Mononuclear cell (primary cell): Measurements from ENCODE around the gene LYST. TPM values are rescaled to one million over a fixed set of nuclear protein-coding genes. Genes with fewer than 3 reads are reported as not detected.

Experiments
- H3K27me3 ChIP-seq: 2 replicates; pipeline ENCODE4 v1.6.0; 2011; ENCODE audit warnings: low read length, control low read depth; ENCODE audit not compliant: insufficient read depth
- H3K4me1 ChIP-seq: 2 replicates; pipeline ENCODE4 v1.5.1; 2011; ENCODE audit warnings: mild to moderate bottlenecking, low read length, control low read depth; ENCODE audit not compliant: insufficient read depth
- H3K4me3 ChIP-seq: 2 replicates; pipeline ENCODE4 v1.5.1; 2011; ENCODE audit warnings: mild to moderate bottlenecking, low read length, moderate library complexity
- H3K9me3 ChIP-seq: 2 replicates; pipeline ENCODE4 v1.5.1; 2011; ENCODE audit warnings: low read depth, mild to moderate bottlenecking, control low read depth, low read length
- total RNA-seq: library from RNA; depleted of rRNA; stranded (reverse); fragments of >200 nt; gene quantifications from one replicate; pipeline ENCODE4 v1.2.3, GENCODE V29; 2012

LYST gene
- total RNA-seq, 1 donor: 59.6 TPM

GRCh38 chr1:235714205-235714897 is 152.4 kb downstream of the LYST start:
- H3K4me3 ChIP-seq: no peak overlapping the region
- H3K27me3 ChIP-seq: no peaks in the 10 kb centered on the region
- H3K4me1 ChIP-seq: no peaks in the 10 kb centered on the region
- H3K9me3 ChIP-seq: no peaks in the 10 kb centered on the region

GRCh38 chr1:235712812-235713211 is 153.9 kb downstream of the LYST start:
- Histone ChIP-seq H3K4me3 (no peak overlapping the region), H3K4me1 (no peaks in the 10 kb centered on the region), H3K9me3 (no peaks in the 10 kb centered on the region), H3K27me3 (no peaks in the 10 kb centered on the region)

GRCh38 chr1:235710687-235711086 is 156.0 kb downstream of the LYST start:
- Histone ChIP-seq H3K4me1 (no peaks in the 10 kb centered on the region), H3K27me3 (no peaks in the 10 kb centered on the region), H3K4me3 (no peak overlapping the region), H3K9me3 (no peaks in the 10 kb centered on the region)

GRCh38 chr1:235709018-235709417 is 157.7 kb downstream of the LYST start:
- Histone ChIP-seq H3K9me3 (no peaks in the 10 kb centered on the region), H3K4me1 (no peaks in the 10 kb centered on the region), H3K4me3 (no peak overlapping the region), H3K27me3 (no peaks in the 10 kb centered on the region)

GRCh38 chr1:235708390-235708962 is 158.2 kb downstream of the LYST start:
- Histone ChIP-seq H3K9me3 (no peaks in the 10 kb centered on the region), H3K27me3 (no peaks in the 10 kb centered on the region), H3K4me1 (no peaks in the 10 kb centered on the region), H3K4me3 (no peak overlapping the region)

- Histone ChIP-seq H3K4me1 (no peaks in the 10 kb centered on the region), H3K4me3 (no peak overlapping the region), H3K27me3 (no peaks in the 10 kb centered on the region), H3K9me3 (no peaks in the 10 kb centered on the region)
Measured at GRCh38 chr1:235703506-235703905, 163.2 kb downstream of the LYST start.

GRCh38 chr1:235702412-235702811 is 164.3 kb downstream of the LYST start:
- no peaks in the 10 kb centered on the region for H3K9me3 ChIP-seq

GRCh38 chr1:235697508-235697907 is 169.2 kb downstream of the LYST start:
- Histone ChIP-seq H3K4me3 (no peak overlapping the region), H3K9me3 (no peaks in the 10 kb centered on the region), H3K27me3 (no peaks in the 10 kb centered on the region), H3K4me1 (no peaks in the 10 kb centered on the region)

More at GRCh38 chr1:235702412-235702811, 164.3 kb downstream of the LYST start:
- Histone ChIP-seq H3K4me3 (no peak overlapping the region), H3K27me3 (no peaks in the 10 kb centered on the region), H3K4me1 (no peaks in the 10 kb centered on the region)

- Histone ChIP-seq H3K4me1 (no peaks in the 10 kb centered on the region), H3K4me3 (no peak overlapping the region), H3K27me3 (no peaks in the 10 kb centered on the region), H3K9me3 (no peaks in the 10 kb centered on the region)
Measured at GRCh38 chr1:235689356-235689755, 177.3 kb downstream of the LYST start.

- no peaks in the 10 kb centered on the region for H3K4me1 ChIP-seq
- no peaks in the 10 kb centered on the region for H3K27me3 ChIP-seq
- H3K4me3 ChIP-seq: no peak overlapping the region
- no peaks in the 10 kb centered on the region for H3K9me3 ChIP-seq
Measured at GRCh38 chr1:235688096-235688495, 178.6 kb downstream of the LYST start.

GRCh38 chr1:235683653-235684052 is 183.1 kb downstream of the LYST start:
- no peaks in the 10 kb centered on the region for H3K9me3 ChIP-seq
- H3K4me1 ChIP-seq: no peaks in the 10 kb centered on the region
- no peaks in the 10 kb centered on the region for H3K27me3 ChIP-seq
- H3K4me3 ChIP-seq: no peak overlapping the region

GRCh38 chr1:235682216-235682615 is 184.5 kb downstream of the LYST start:
- H3K27me3 ChIP-seq: no peaks in the 10 kb centered on the region

GRCh38 chr1:235679644-235680043 is 187.1 kb downstream of the LYST start:
- Histone ChIP-seq H3K4me3 (no peak overlapping the region), H3K9me3 (peaks cover 7% of the 10 kb centered on the region), H3K27me3 (no peaks in the 10 kb centered on the region), H3K4me1 (no peaks in the 10 kb centered on the region)

More at GRCh38 chr1:235682216-235682615, 184.5 kb downstream of the LYST start:
- no peaks in the 10 kb centered on the region for H3K4me1 ChIP-seq
- H3K9me3 ChIP-seq: no peaks in the 10 kb centered on the region
- H3K4me3 ChIP-seq: no peak overlapping the region

GRCh38 chr1:235679005-235679404 is 187.7 kb downstream of the LYST start:
- Histone ChIP-seq H3K4me3 (no peak overlapping the region), H3K27me3 (no peaks in the 10 kb centered on the region), H3K9me3 (peaks cover 7% of the 10 kb centered on the region), H3K4me1 (no peaks in the 10 kb centered on the region)

GRCh38 chr1:235675152-235675890 is 191.4 kb downstream of the LYST start:
- no peaks in the 10 kb centered on the region for H3K4me1 ChIP-seq
- H3K4me3 ChIP-seq: no peak overlapping the region
- H3K27me3 ChIP-seq: no peaks in the 10 kb centered on the region
- peaks cover 30% of the 10 kb centered on the region for H3K9me3 ChIP-seq
